HEK293 (cell line): ENCODE data around the gene HUNK.

ENCODE experiments used
- CTCF ChIA-PET: fragments of 350-600 bp; formaldehyde crosslinking; extraction: SDS; loops from one replicate; lab custom pipeline; 2021; ENCODE audit warnings: antibody characterized with exemption; lab: Yijun Ruan, JAX
- POLR2A ChIA-PET: fragments of 300-600 bp; formaldehyde crosslinking; extraction: SDS; loops from one replicate; lab custom pipeline; 2020; ENCODE audit warnings: antibody characterized with exemption, inconsistent platforms; lab: Yijun Ruan, JAX
- H3K27ac ChIP-seq: fragments of 200-500 bp; sonication (Bioruptor generic); 2 replicates; pipeline ENCODE4 v1.5.1; 2014; ENCODE audit warnings: low read depth, low read length, control low read depth, inconsistent platforms; ENCODE audit errors: extremely low read depth
- H3K36me3 ChIP-seq, 2 experiments: fragments of 200-500 bp in 1 of 2; sonication (Bioruptor generic) in 1 of 2; 1 replicate in 1 of 2; 2 replicates in 1 of 2; pipeline ENCODE4 v1.5.1; 2014 to 2017; ENCODE audit warnings: inconsistent platforms in 2 of 2, low read length in 2 of 2; ENCODE audit not compliant: control insufficient read depth in 2 of 2, insufficient read depth in 1 of 2
- H3K4me1 ChIP-seq: fragments of 200-500 bp; sonication (Bioruptor generic); 2 replicates; pipeline ENCODE4 v1.5.1; 2014; ENCODE audit warnings: mild to moderate bottlenecking, low read length, inconsistent platforms; ENCODE audit not compliant: control insufficient read depth, insufficient read depth
- H3K4me3 ChIP-seq: 2 replicates; pipeline ENCODE4 v1.5.1; 2011; ENCODE audit warnings: low read depth, mild to moderate bottlenecking, control low read depth, low read length, moderate library complexity
- H3K9me3 ChIP-seq: fragments of 200-500 bp; sonication (Bioruptor generic); 2 replicates; pipeline ENCODE4 v1.5.1; 2014; ENCODE audit warnings: low read depth, low read length, inconsistent platforms; ENCODE audit not compliant: control insufficient read depth, insufficient read depth
- FEZF1 ChIP-seq: fragments of 450-650 bp; formaldehyde crosslinking; IDR thresholded peaks from 2 replicates; pipeline ENCODE4 v1.5.1; 2016; ENCODE audit warnings: missing biosample characterization, missing genetic modification characterization
- HOXD13 ChIP-seq: sonication (generic); formaldehyde crosslinking; IDR thresholded peaks from 2 replicates; pipeline ENCODE4 v1.8.0; 2022; ENCODE audit warnings: missing genetic modification reagents, borderline replicate concordance
- KLF10 ChIP-seq: fragments of 450-650 bp; IDR thresholded peaks from 2 replicates; pipeline ENCODE4 v1.5.1; 2018; ENCODE audit warnings: missing biosample characterization, mild to moderate bottlenecking, missing genetic modification characterization
- KLF9 ChIP-seq: fragments of 450-650 bp; formaldehyde crosslinking; IDR thresholded peaks from 2 replicates; pipeline ENCODE4 v1.5.1; 2016; ENCODE audit warnings: missing biosample characterization, missing genetic modification characterization, low read depth
- OVOL3 ChIP-seq: fragments of 450-650 bp; formaldehyde crosslinking; IDR thresholded peaks from 2 replicates; pipeline ENCODE4 v1.5.1; 2016; ENCODE audit warnings: missing biosample characterization, missing genetic modification characterization
- SALL2 ChIP-seq: fragments of 450-650 bp; formaldehyde crosslinking; IDR thresholded peaks from 2 replicates; pipeline ENCODE4 v1.5.0; 2017; ENCODE audit warnings: missing biosample characterization, mild to moderate bottlenecking, missing genetic modification characterization, borderline replicate concordance
- YY2 ChIP-seq: fragments of 450-650 bp; formaldehyde crosslinking; IDR thresholded peaks from 2 replicates; pipeline ENCODE4 v1.5.1; 2016; ENCODE audit warnings: missing biosample characterization, missing genetic modification characterization
- ZNF112 ChIP-seq: fragments of 450-650 bp; formaldehyde crosslinking; IDR thresholded peaks from 2 replicates; pipeline ENCODE4 v1.5.0; 2017; ENCODE audit warnings: missing biosample characterization, missing genetic modification characterization
- ZNF16 ChIP-seq: fragments of 450-650 bp; formaldehyde crosslinking; IDR thresholded peaks from 2 replicates; pipeline ENCODE4 v1.5.1; 2016; ENCODE audit warnings: low read depth, missing biosample characterization, missing genetic modification characterization
- ZNF169 ChIP-seq: fragments of 450-650 bp; formaldehyde crosslinking; IDR thresholded peaks from 2 replicates; pipeline ENCODE4 v1.5.1; 2016; ENCODE audit warnings: missing biosample characterization, missing genetic modification characterization
- ZNF292 ChIP-seq: fragments of 450-650 bp; formaldehyde crosslinking; IDR thresholded peaks from 2 replicates; pipeline ENCODE4 v1.5.1; 2016; ENCODE audit warnings: low read depth, missing biosample characterization, missing genetic modification characterization, borderline replicate concordance
- ZNF37A ChIP-seq: fragments of 450-650 bp; IDR thresholded peaks from 2 replicates; pipeline ENCODE4 v1.5.1; 2018; ENCODE audit warnings: missing biosample characterization, missing genetic modification characterization
- ZNF510 ChIP-seq: fragments of 450-650 bp; formaldehyde crosslinking; IDR thresholded peaks from 2 replicates; pipeline ENCODE4 v1.5.1; 2018; ENCODE audit warnings: mild to moderate bottlenecking, missing genetic modification characterization, missing biosample characterization; ENCODE audit not compliant: insufficient replicate concordance
- ZNF621 ChIP-seq: fragments of 450-650 bp; formaldehyde crosslinking; IDR thresholded peaks from 2 replicates; pipeline ENCODE4 v1.5.1; 2017; ENCODE audit warnings: missing biosample characterization, missing genetic modification characterization
- ZSCAN16 ChIP-seq: fragments of 450-650 bp; formaldehyde crosslinking; IDR thresholded peaks from 2 replicates; pipeline ENCODE4 v1.5.1; 2016; ENCODE audit warnings: missing biosample characterization, missing genetic modification characterization
- TF ChIP-seq, protein P1 (sequence below): fragments of 450-650 bp; formaldehyde crosslinking; IDR thresholded peaks from 2 replicates; pipeline ENCODE4 v1.5.1; 2016; ENCODE audit warnings: missing biosample characterization, missing genetic modification characterization, borderline replicate concordance
- TF ChIP-seq, protein P2 (sequence below): fragments of 450-650 bp; formaldehyde crosslinking; IDR thresholded peaks from 2 replicates; pipeline ENCODE4 v1.5.1; 2016; ENCODE audit warnings: missing biosample characterization, missing genetic modification characterization
- TF ChIP-seq, protein P3 (sequence below): fragments of 450-650 bp; formaldehyde crosslinking; optimal IDR thresholded peaks from 2 replicates; pipeline ENCODE3; 2016; ENCODE audit warnings: missing biosample characterization, mild to moderate bottlenecking, missing genetic modification characterization
- TF ChIP-seq, protein P4 (sequence below): sonication (generic); formaldehyde crosslinking; IDR thresholded peaks from 2 replicates; pipeline ENCODE4 v1.8.1; 2022; ENCODE audit warnings: mild to moderate bottlenecking, moderate library complexity, missing genetic modification reagents
- TF ChIP-seq, protein P5 (sequence below): fragments of 450-650 bp; formaldehyde crosslinking; IDR thresholded peaks from 2 replicates; pipeline ENCODE4 v1.5.1; 2016; ENCODE audit warnings: missing biosample characterization, missing genetic modification characterization

The HUNK gene

DNA sequence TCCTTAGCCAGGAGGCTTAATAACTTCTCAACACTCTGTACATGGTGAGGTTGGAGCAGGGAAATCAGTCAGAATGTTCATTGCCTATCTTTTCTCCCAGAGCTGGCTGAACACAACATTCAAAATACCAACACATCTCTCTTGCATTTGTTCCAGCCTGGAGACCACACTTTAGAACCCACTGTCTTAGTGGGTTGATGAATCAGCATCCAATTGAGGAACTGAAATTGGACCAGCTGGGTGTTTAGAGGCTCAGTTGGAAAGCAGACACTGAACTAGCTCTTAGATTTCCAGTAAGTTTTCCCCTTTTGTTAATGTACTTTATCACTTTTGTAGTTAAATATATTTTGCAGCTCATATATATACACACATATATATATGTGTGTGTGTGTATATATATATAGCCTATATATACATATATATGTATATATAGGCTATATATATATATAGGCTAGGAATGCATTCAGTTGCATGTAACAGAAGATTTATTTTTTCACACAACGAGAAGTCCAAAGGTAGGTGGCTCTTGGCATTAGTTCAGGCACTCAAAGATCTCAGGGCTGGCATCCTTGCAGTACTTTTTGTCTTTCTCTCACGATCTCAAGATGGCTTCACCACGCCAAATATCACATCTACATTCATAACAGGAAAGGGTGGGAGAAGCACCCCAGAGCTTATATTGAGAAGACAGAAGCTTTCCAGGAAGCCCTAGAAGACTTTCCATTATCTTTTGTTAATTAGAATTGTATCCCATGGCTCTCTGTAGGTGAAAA is 35.0 kb upstream of the HUNK start:
- H3K9me3 ChIP-seq = no peaks in the 10 kb centered on the region
- ChIA-PET POLR2A (no interaction called here), CTCF (interaction anchor here (0.8 kb wide), 1 partner anchor 52 kb away, joined by 3 read pairs; no protein-coding TSS in a partner anchor)
- no peak overlapping the region for H3K4me3 ChIP-seq
- H3K27ac ChIP-seq = no peak overlapping the region
- no peaks in the 10 kb centered on the region for H3K36me3 ChIP-seq
- TF ChIP-seq ZNF37A (tag by site-specific recombination) = no peak
- H3K4me1 ChIP-seq = no peaks in the 10 kb centered on the region

DNA sequence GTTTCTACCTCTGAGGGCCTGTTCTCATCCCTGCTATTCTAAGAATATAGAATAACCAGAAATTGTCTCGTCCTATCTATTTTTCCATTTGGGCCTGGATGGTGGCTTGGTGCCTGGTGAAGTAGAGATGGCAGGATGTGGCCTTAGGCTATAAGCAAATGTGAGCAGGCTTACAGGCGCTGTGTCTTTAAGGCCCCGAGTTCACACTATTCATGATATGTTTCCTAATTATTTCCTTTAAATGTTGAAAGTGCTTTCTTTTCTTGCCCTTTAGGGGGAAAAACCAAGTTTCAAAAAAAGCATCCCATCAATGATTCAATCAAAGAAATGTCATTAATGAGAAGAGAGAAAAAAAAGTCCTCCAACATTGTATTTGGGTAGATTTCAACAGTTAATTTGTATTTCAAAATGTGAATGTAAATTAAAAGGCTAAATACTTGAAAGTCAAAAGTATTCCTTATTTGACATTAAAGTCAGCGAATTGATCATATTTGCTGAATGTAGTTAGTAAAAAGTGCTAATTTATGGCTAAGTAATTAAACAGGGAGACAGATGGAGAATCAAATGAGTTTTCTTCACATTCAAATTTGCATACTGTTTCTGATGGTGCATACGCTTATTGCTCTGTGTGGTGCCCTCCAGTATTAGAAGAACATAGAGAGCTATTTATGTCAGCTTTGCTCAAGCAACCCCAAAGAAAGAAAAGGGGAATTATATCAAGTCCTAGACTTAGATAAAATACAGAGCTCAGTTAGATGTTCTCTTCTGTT is 34.0 kb upstream of the HUNK start:
- no peaks in the 10 kb centered on the region for H3K4me1 ChIP-seq
- CTCF ChIA-PET = interaction anchor here (1.5 kb wide), 1 partner anchor 27 kb away, joined by 6 read pairs; no protein-coding TSS in a partner anchor
- H3K36me3 ChIP-seq = no peaks in the 10 kb centered on the region
- no peaks in the 10 kb centered on the region for H3K9me3 ChIP-seq
- TF ChIP-seq OVOL3 (no peak), FEZF1 (no peak), KLF10 (tag by site-specific recombination) (no peak), YY2 (tag by site-specific recombination) (no peak), ZSCAN16 (no peak), KLF9 (tag by site-specific recombination) (no peak)
- TF ChIP-seq, protein P1, sequence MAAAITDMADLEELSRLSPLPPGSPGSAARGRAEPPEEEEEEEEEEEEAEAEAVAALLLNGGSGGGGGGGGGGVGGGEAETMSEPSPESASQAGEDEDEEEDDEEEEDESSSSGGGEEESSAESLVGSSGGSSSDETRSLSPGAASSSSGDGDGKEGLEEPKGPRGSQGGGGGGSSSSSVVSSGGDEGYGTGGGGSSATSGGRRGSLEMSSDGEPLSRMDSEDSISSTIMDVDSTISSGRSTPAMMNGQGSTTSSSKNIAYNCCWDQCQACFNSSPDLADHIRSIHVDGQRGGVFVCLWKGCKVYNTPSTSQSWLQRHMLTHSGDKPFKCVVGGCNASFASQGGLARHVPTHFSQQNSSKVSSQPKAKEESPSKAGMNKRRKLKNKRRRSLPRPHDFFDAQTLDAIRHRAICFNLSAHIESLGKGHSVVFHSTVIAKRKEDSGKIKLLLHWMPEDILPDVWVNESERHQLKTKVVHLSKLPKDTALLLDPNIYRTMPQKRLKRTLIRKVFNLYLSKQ (tag by site-specific recombination) = no peak
- H3K27ac ChIP-seq = no peak overlapping the region
- no peak overlapping the region for H3K4me3 ChIP-seq
- POLR2A ChIA-PET = no interaction called here

DNA sequence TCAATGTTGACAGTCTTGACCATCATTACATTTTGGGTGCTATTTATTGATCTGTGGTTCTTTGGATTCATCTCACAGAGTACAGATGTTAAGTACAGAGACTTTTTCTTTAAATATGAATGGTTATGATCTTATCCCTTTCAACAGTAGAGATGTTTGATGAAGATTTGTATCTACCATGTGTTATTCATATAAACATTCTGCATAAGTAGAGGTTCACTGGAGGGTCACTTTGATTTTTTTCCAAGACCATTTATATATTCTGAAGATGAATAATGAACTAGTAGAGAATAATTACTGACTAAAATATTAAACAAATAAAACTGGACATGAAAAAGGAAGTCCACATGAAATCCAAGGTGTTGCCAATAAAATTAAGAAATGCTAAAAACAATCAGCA is 28.6 kb upstream of the HUNK start:
- Histone ChIP-seq H3K4me3 (no peak overlapping the region), H3K36me3 (no peaks in the 10 kb centered on the region), H3K9me3 (no peaks in the 10 kb centered on the region), H3K4me1 (no peaks in the 10 kb centered on the region), H3K27ac (no peak overlapping the region)
- CTCF ChIA-PET = interaction anchor here (0.6 to 0.9 kb wide), 3 partner anchors 58 to 1363 kb away, joined by 3 to 4 read pairs (median 3); no protein-coding TSS in a partner anchor
- TF ChIP-seq ZNF621 (tag by site-specific recombination) (no peak), SALL2 (tag by site-specific recombination) (no peak), HOXD13 (CRISPR knock-in tag) (no peak), ZNF16 (no peak), ZNF169 (tag by site-specific recombination) (no peak), ZNF510 (tag by site-specific recombination) (no peak), ZNF112 (no peak), ZNF292 (tag by site-specific recombination) (no peak)
- TF ChIP-seq, protein P2, sequence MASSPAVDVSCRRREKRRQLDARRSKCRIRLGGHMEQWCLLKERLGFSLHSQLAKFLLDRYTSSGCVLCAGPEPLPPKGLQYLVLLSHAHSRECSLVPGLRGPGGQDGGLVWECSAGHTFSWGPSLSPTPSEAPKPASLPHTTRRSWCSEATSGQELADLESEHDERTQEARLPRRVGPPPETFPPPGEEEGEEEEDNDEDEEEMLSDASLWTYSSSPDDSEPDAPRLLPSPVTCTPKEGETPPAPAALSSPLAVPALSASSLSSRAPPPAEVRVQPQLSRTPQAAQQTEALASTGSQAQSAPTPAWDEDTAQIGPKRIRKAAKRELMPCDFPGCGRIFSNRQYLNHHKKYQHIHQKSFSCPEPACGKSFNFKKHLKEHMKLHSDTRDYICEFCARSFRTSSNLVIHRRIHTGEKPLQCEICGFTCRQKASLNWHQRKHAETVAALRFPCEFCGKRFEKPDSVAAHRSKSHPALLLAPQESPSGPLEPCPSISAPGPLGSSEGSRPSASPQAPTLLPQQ (tag by site-specific recombination) = no peak
- TF ChIP-seq, protein P3, sequence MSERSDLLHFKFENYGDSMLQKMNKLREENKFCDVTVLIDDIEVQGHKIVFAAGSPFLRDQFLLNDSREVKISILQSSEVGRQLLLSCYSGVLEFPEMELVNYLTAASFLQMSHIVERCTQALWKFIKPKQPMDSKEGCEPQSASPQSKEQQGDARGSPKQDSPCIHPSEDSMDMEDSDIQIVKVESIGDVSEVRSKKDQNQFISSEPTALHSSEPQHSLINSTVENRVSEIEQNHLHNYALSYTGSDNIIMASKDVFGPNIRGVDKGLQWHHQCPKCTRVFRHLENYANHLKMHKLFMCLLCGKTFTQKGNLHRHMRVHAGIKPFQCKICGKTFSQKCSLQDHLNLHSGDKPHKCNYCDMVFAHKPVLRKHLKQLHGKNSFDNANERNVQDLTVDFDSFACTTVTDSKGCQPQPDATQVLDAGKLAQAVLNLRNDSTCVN (tag by site-specific recombination) = no peak
- TF ChIP-seq, protein P4, sequence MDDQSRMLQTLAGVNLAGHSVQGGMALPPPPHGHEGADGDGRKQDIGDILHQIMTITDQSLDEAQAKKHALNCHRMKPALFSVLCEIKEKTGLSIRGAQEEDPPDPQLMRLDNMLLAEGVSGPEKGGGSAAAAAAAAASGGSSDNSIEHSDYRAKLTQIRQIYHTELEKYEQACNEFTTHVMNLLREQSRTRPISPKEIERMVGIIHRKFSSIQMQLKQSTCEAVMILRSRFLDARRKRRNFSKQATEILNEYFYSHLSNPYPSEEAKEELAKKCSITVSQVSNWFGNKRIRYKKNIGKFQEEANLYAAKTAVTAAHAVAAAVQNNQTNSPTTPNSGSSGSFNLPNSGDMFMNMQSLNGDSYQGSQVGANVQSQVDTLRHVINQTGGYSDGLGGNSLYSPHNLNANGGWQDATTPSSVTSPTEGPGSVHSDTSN = no peak
- TF ChIP-seq, protein P5, sequence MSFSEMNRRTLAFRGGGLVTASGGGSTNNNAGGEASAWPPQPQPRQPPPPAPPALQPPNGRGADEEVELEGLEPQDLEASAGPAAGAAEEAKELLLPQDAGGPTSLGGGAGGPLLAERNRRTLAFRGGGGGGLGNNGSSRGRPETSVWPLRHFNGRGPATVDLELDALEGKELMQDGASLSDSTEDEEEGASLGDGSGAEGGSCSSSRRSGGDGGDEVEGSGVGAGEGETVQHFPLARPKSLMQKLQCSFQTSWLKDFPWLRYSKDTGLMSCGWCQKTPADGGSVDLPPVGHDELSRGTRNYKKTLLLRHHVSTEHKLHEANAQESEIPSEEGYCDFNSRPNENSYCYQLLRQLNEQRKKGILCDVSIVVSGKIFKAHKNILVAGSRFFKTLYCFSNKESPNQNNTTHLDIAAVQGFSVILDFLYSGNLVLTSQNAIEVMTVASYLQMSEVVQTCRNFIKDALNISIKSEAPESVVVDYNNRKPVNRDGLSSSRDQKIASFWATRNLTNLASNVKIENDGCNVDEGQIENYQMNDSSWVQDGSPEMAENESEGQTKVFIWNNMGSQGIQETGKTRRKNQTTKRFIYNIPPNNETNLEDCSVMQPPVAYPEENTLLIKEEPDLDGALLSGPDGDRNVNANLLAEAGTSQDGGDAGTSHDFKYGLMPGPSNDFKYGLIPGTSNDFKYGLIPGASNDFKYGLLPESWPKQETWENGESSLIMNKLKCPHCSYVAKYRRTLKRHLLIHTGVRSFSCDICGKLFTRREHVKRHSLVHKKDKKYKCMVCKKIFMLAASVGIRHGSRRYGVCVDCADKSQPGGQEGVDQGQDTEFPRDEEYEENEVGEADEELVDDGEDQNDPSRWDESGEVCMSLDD = no peak
- POLR2A ChIA-PET = no interaction called here
